ENCODE results near the gene AHCTF1.

Gene AHCTF1

GRCh38 chr1:246931549-246932365 is at the start of gene AHCTF1:
Gene AHCTF1, minus strand, starts transcription at chr1:246931948. Its CDS starts 13,578 bp downstream, at chr1:246918370.
- Histone ChIP-seq H3K27me3 (ENCODE audit: control insufficient read depth, insufficient read depth, low read length) (no peaks in the 10 kb centered on the region), H3K4me1 (ENCODE audit: control insufficient read depth, insufficient read depth, low read length) (no peaks in the 10 kb centered on the region), H3K4me3 (ENCODE audit: low read length) (peak within 1 kb of the TSS; percentile 63), H3K36me3 (ENCODE audit: control insufficient read depth, insufficient read depth, low read length) (no peaks in the 10 kb centered on the region), H3K27ac (ENCODE audit: low read length) (no peak within 1 kb of the TSS), H3K9me3 (ENCODE audit: control insufficient read depth, insufficient read depth, low read length) (no peaks in the 10 kb centered on the region)
- no CpG with 5 or more reads among the region's 90 CpGs for WGBS (ENCODE audit: insufficient coverage, insufficient read length)
- DNase-seq (ENCODE audit: low read depth, low spot score): peak; percentile 90

GRCh38 chr1:246978785-246979184 is 47.0 kb upstream of the AHCTF1 start:
- no peak for DNase-seq (ENCODE audit: low read depth, low spot score)
- H3K27ac ChIP-seq (ENCODE audit: low read length): no peak overlapping the region
- no peaks in the 10 kb centered on the region for H3K27me3 ChIP-seq (ENCODE audit: control insufficient read depth, insufficient read depth, low read length)
- no peak overlapping the region for H3K4me3 ChIP-seq (ENCODE audit: low read length)
- H3K4me1 ChIP-seq (ENCODE audit: control insufficient read depth, insufficient read depth, low read length): no peaks in the 10 kb centered on the region
- WGBS (ENCODE audit: insufficient coverage, insufficient read length): no CpG with 5 or more reads among the region's 6 CpGs
- peaks cover 7% of the 10 kb centered on the region; the same call in 1 of the 2 replicates for H3K36me3 ChIP-seq (ENCODE audit: control insufficient read depth, insufficient read depth, low read length)
- H3K9me3 ChIP-seq (ENCODE audit: control insufficient read depth, insufficient read depth, low read length): peaks cover 2% of the 10 kb centered on the region

GRCh38 chr1:246978281-246978680 is 46.5 kb upstream of the AHCTF1 start:
- WGBS (ENCODE audit: insufficient coverage, insufficient read length): no CpG with 5 or more reads among the region's 2 CpGs
- no peak overlapping the region for H3K4me3 ChIP-seq (ENCODE audit: low read length)
- H3K27me3 ChIP-seq (ENCODE audit: control insufficient read depth, insufficient read depth, low read length): no peaks in the 10 kb centered on the region
- H3K36me3 ChIP-seq (ENCODE audit: control insufficient read depth, insufficient read depth, low read length): peaks cover 4% of the 10 kb centered on the region; the same call in 1 of the 2 replicates
- no peak for DNase-seq (ENCODE audit: low read depth, low spot score)
- H3K27ac ChIP-seq (ENCODE audit: low read length): no peak overlapping the region
- H3K9me3 ChIP-seq (ENCODE audit: control insufficient read depth, insufficient read depth, low read length): peaks cover 2% of the 10 kb centered on the region
- H3K4me1 ChIP-seq (ENCODE audit: control insufficient read depth, insufficient read depth, low read length): no peaks in the 10 kb centered on the region

- Histone ChIP-seq H3K27me3 (ENCODE audit: control insufficient read depth, insufficient read depth, low read length) (no peaks in the 10 kb centered on the region), H3K9me3 (ENCODE audit: control insufficient read depth, insufficient read depth, low read length) (peaks cover 4% of the 10 kb centered on the region), H3K27ac (ENCODE audit: low read length) (no peak overlapping the region), H3K4me1 (ENCODE audit: control insufficient read depth, insufficient read depth, low read length) (no peaks in the 10 kb centered on the region), H3K4me3 (ENCODE audit: low read length) (no peak overlapping the region), H3K36me3 (ENCODE audit: control insufficient read depth, insufficient read depth, low read length) (peaks cover 3% of the 10 kb centered on the region; the same call in 1 of the 2 replicates)
- WGBS (ENCODE audit: insufficient coverage, insufficient read length): no CpG with 5 or more reads among the region's 7 CpGs
- no peak for DNase-seq (ENCODE audit: low read depth, low spot score)
Observed at GRCh38 chr1:246971969-246972368, 40.2 kb upstream of the AHCTF1 start.

- H3K4me1 ChIP-seq (ENCODE audit: control insufficient read depth, insufficient read depth, low read length): no peaks in the 10 kb centered on the region
- no peak overlapping the region for H3K27ac ChIP-seq (ENCODE audit: low read length)
- H3K36me3 ChIP-seq (ENCODE audit: control insufficient read depth, insufficient read depth, low read length): peaks cover 3% of the 10 kb centered on the region; the same call in 1 of the 2 replicates
- H3K9me3 ChIP-seq (ENCODE audit: control insufficient read depth, insufficient read depth, low read length): peaks cover 4% of the 10 kb centered on the region
- peak; percentile 58 for DNase-seq (ENCODE audit: low read depth, low spot score)
- no peaks in the 10 kb centered on the region for H3K27me3 ChIP-seq (ENCODE audit: control insufficient read depth, insufficient read depth, low read length)
- no CpG with 5 or more reads among the region's 12 CpGs for WGBS (ENCODE audit: insufficient coverage, insufficient read length)
- no peak overlapping the region for H3K4me3 ChIP-seq (ENCODE audit: low read length)
Observed at GRCh38 chr1:246971090-246971721, 39.5 kb upstream of the AHCTF1 start.

GRCh38 chr1:246969621-246970020 is 37.9 kb upstream of the AHCTF1 start:
- no peaks in the 10 kb centered on the region for H3K27me3 ChIP-seq (ENCODE audit: control insufficient read depth, insufficient read depth, low read length)
- no peaks in the 10 kb centered on the region for H3K4me1 ChIP-seq (ENCODE audit: control insufficient read depth, insufficient read depth, low read length)
- peaks cover 4% of the 10 kb centered on the region for H3K9me3 ChIP-seq (ENCODE audit: control insufficient read depth, insufficient read depth, low read length)
- peaks cover 3% of the 10 kb centered on the region; the same call in 1 of the 2 replicates for H3K36me3 ChIP-seq (ENCODE audit: control insufficient read depth, insufficient read depth, low read length)
- no peak for DNase-seq (ENCODE audit: low read depth, low spot score)
- no peak overlapping the region for H3K27ac ChIP-seq (ENCODE audit: low read length)
- H3K4me3 ChIP-seq (ENCODE audit: low read length): no peak overlapping the region
- WGBS (ENCODE audit: insufficient coverage, insufficient read length): no CpG with 5 or more reads among the region's 3 CpGs

- Histone ChIP-seq H3K4me3 (ENCODE audit: low read length) (no peak overlapping the region), H3K36me3 (ENCODE audit: control insufficient read depth, insufficient read depth, low read length) (peaks cover 3% of the 10 kb centered on the region; the same call in 1 of the 2 replicates), H3K9me3 (ENCODE audit: control insufficient read depth, insufficient read depth, low read length) (peaks cover 4% of the 10 kb centered on the region), H3K27me3 (ENCODE audit: control insufficient read depth, insufficient read depth, low read length) (no peaks in the 10 kb centered on the region), H3K4me1 (ENCODE audit: control insufficient read depth, insufficient read depth, low read length) (no peaks in the 10 kb centered on the region), H3K27ac (ENCODE audit: low read length) (no peak overlapping the region)
- no CpG with 5 or more reads among the region's 2 CpGs for WGBS (ENCODE audit: insufficient coverage, insufficient read length)
- no peak for DNase-seq (ENCODE audit: low read depth, low spot score)
Observed at GRCh38 chr1:246966502-246966901, 34.8 kb upstream of the AHCTF1 start.

GRCh38 chr1:246959944-246960693 is 28.4 kb upstream of the AHCTF1 start:
- Histone ChIP-seq H3K36me3 (ENCODE audit: control insufficient read depth, insufficient read depth, low read length) (0 out of 2 replicates have a peak, but pooled peaks cover 2% of the 10 kb centered on the region), H3K9me3 (ENCODE audit: control insufficient read depth, insufficient read depth, low read length) (no peaks in the 10 kb centered on the region), H3K27me3 (ENCODE audit: control insufficient read depth, insufficient read depth, low read length) (no peaks in the 10 kb centered on the region), H3K4me1 (ENCODE audit: control insufficient read depth, insufficient read depth, low read length) (no peaks in the 10 kb centered on the region), H3K4me3 (ENCODE audit: low read length) (no peak overlapping the region), H3K27ac (ENCODE audit: low read length) (no peak overlapping the region)
- DNase-seq (ENCODE audit: low read depth, low spot score): no peak
- WGBS (ENCODE audit: insufficient coverage, insufficient read length): no CpG with 5 or more reads among the region's 1 CpG

GRCh38 chr1:246954126-246954525 is 22.4 kb upstream of the AHCTF1 start:
- Histone ChIP-seq H3K9me3 (ENCODE audit: control insufficient read depth, insufficient read depth, low read length) (no peaks in the 10 kb centered on the region), H3K27me3 (ENCODE audit: control insufficient read depth, insufficient read depth, low read length) (no peaks in the 10 kb centered on the region), H3K36me3 (ENCODE audit: control insufficient read depth, insufficient read depth, low read length) (no peaks in the 10 kb centered on the region), H3K4me3 (ENCODE audit: low read length) (no peak overlapping the region), H3K4me1 (ENCODE audit: control insufficient read depth, insufficient read depth, low read length) (no peaks in the 10 kb centered on the region), H3K27ac (ENCODE audit: low read length) (no peak overlapping the region)
- DNase-seq (ENCODE audit: low read depth, low spot score): no peak
- no CpG with 5 or more reads among the region's 4 CpGs for WGBS (ENCODE audit: insufficient coverage, insufficient read length)

- no CpG with 5 or more reads among the region's 4 CpGs for WGBS (ENCODE audit: insufficient coverage, insufficient read length)
- Histone ChIP-seq H3K4me1 (ENCODE audit: control insufficient read depth, insufficient read depth, low read length) (no peaks in the 10 kb centered on the region), H3K4me3 (ENCODE audit: low read length) (no peak overlapping the region), H3K9me3 (ENCODE audit: control insufficient read depth, insufficient read depth, low read length) (no peaks in the 10 kb centered on the region), H3K27me3 (ENCODE audit: control insufficient read depth, insufficient read depth, low read length) (no peaks in the 10 kb centered on the region), H3K36me3 (ENCODE audit: control insufficient read depth, insufficient read depth, low read length) (no peaks in the 10 kb centered on the region), H3K27ac (ENCODE audit: low read length) (no peak overlapping the region)
- no peak for DNase-seq (ENCODE audit: low read depth, low spot score)
Observed at GRCh38 chr1:246951413-246951812, 19.7 kb upstream of the AHCTF1 start.

Data from iPS DF 6.9 (cell line).